HG03460 (cell line): Measurements from ENCODE around the gene ITSN2.
A peak's percentile ranks its signal among the peaks of the same experiment; 100 is the strongest.

Experiments
- ATAC-seq: cut with Tn5 transposase; IDR thresholded peaks from one replicate; pipeline ENCODE4 v1.9.1; 2021; ENCODE audit not compliant: unreplicated experiment

Gene ITSN2

GRCh38 chr2:24189551-24189950 is 170.8 kb downstream of the ITSN2 start:
- ATAC-seq = no peak

DNA sequence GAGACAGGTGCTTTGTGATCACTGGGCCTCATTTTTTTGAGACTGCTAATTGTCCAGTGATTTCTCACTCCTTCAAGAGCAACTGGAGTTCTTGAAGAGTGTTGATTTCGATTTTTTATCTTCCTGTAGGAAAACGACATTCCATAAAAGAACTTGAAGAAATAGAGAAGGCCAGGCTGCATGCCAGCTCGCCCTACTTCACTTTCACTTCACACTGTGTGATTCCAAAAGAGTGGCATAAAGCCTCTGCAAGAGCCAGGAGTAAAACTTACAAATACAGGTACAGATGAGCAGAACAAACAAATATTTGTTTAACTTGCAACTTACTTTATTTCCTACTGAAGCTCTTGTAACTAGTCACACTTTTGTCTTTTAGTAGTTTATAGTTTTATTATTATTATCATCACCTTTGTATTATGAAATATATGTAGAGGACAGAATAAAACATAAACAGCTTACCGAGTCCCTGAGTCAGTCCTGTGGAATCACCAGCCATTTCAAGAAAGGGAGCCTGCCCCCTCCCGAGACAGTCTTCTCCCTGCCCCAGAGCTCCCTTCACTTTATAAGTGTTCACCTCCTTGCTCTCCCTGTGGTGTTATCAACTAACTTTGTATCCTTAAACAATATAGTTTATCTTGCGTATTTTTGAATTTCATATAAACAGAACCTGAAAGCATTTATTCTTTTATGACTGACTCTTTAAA is 176.8 kb downstream of the ITSN2 start:
- ATAC-seq = no peak

- ATAC-seq = no peak
Observed at GRCh38 chr2:24182507-24182906, 177.8 kb downstream of the ITSN2 start.

DNA sequence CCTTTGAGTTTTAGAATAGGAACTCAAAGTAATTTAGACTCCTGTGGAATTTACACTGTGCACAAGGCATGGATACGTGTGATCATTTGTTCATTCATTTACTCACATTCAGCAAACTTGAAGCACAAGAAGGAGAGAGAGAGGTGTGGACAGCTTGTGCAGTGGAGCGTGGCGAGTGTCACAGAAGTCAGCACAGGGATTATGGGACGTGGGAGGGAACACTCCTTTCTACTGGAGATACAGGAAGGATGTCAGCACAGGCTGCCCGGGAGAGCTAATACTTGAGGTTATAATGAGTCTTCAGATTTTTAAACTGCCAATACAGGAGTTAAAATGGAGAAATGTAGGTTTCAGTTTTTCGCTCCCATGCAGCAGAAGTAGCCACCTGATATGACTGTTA is 178.5 kb downstream of the ITSN2 start:
- ATAC-seq = no peak

- ATAC-seq = no peak
Observed at GRCh38 chr2:24179683-24180082, 180.7 kb downstream of the ITSN2 start.

DNA sequence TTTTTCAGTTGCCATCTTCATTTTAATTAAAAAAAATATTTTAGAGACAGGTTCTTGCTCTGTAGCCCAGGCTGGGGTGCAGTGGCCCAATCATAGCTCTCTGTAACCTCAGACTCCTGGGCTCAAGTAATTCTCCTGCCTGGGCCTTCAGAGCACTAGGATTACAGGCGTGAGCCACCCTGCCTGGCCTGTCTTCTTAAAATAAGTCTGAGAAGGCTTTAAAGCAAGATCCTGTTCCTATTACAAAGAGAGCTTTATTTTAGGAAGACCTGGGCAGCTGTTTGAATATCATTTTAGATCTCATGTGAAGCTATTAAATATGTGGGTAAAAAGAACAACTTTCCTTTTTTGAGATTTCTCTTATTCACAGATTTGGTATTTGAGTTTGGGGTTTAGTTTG is 184.0 kb downstream of the ITSN2 start:
- ATAC-seq = no peak

GRCh38 chr2:24175631-24176187 is 184.6 kb downstream of the ITSN2 start:
- ATAC-seq = no peak

- no peak for ATAC-seq
Observed at GRCh38 chr2:24174851-24175277, 185.5 kb downstream of the ITSN2 start, which contains the start of gene FAM228A. FAM228A (plus strand) TSS chr2:24175053; CDS start chr2:24175481, 428 bp downstream.

DNA sequence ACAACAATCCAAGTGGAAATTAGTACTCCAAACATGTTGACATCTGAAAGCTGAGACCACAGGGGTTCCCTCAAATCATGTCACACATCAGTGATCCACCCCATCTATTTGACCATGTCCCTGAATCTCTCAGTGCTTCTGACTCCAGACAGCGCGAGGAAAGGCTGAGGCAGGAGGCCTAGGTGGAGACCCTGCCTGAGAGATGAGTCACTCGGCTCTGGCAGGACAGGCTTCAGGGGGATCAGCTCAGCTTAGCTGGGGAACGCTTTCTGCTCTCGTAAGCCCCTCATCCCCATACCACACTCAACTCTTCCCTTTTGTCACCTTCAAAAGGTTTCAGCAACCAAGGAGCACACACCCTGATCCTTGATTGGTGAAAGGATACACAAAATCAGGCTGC is 191.3 kb downstream of the ITSN2 start:
- ATAC-seq = no peak

- ATAC-seq = peak; percentile 50
Observed at GRCh38 chr2:24164416-24164973, 195.8 kb downstream of the ITSN2 start.

DNA sequence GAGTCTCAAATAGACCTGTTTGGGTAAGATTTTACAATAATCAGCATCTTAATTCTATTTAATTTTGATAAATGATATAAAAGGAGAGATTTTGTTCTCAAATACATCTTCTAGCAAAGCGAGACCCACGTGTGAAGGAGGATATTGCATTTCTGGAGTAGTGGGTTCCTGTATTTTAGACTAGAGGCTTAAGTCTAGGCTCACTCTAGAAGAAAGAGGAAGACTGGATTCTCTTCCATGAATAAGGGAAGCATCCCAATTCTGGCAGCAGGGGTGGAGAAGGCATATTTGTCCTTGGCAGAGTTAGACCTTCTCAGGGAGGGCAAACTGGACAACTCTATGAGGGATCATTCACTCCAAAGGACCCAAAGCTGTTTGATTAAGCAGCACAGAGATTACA is 196.7 kb downstream of the ITSN2 start:
- no peak for ATAC-seq

DNA sequence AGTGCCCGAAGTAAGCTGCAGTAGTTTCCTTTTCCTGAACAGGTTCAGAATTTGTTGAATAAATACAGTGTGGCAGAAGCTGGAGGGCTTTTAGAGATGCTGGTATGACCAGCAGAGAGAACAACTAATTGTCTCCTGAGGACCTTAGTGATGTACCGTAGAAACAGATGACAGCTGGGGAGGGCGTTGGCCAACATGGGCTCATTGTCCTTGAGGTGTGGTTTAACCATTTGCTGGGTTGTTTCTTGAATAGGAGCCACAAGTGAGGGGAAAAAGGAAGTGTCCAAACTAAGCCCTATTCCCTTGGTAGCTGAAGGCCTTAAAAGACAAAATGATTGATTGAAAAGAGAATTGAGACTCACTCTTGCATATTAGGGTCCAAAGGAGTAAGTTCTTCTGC is 197.2 kb downstream of the ITSN2 start:
- ATAC-seq = no peak

DNA sequence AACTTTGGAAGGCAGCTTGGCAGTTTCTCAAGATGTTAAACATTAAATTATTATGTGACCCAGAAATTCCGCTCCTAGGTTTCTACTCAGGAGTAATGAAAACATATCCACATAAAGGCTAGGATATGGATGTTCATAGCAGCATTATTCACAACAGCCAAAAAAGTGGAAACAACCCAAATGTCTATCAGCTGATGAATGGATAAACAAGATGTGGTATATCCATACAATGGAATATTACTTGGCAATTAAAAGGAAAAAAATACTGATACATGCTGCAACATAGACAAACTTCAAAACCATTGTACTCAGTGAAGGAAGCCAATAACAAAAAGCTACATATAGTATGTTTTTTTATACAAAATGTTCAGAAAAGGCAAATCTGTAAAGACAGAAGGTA is 197.8 kb downstream of the ITSN2 start:
- no peak for ATAC-seq

DNA sequence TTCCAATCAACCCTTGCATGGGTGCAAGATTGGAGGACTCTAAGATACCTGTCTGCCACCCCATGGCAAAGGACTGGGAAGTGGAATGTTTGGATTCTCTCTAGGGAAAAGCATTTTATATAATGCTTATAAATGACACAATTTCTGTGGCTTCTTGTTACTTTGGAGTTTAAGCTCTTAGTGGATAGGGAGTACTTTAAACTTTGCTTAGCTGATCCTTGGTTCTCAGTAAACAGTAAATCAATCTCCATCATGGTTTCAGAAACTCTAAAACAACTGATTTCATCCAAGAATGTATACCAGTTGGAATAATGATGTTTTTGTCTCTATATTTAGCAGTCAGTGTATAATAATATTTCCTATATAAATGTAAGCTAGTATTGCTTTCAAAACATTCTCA is 199.6 kb downstream of the ITSN2 start:
- no peak for ATAC-seq

DNA sequence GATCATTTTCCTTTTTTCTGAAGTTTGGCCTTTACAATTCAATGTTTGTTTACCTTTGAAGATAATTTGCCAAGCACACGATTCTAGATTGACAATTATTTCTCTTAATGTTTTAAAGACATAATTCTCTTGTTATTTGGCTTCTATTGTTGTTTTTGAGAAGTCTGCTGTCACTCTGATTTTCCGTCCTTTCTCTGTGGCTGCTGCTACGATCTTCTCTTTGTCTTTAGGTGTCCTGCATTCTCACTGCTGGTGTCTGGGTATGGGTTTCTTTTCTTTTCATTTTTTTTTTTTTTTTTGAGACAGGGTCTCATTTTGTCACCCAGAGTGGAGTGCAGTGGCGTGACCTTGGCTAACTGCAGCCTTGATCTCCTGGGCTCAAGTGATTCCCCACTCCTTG is 200.6 kb downstream of the ITSN2 start:
- ATAC-seq = no peak

GRCh38 chr2:24158131-24158530 is 202.2 kb downstream of the ITSN2 start:
- no peak for ATAC-seq

DNA sequence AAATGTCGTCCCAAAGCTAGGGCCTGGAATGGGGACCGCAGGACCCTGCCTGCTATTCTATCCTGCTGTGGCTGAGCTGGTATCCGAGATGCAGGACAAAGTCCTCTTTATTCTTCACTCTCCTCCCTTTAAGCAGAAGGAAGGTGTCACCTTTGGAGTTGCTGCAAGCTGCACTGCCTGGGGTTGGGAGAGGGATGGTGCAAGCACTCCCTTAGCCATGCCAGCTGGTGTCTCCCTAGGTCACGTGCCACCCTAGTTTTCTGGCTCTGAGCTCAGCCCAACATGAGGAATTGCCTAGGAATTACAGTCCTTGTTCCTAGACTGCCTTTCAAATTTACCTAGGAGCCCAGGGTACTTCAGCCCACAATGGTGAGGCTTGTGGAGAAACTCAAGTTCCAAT is 206.9 kb downstream of the ITSN2 start:
- ATAC-seq = no peak
